GM18867 (cell line): ENCODE results near the gene PSAP.

Experiments
- ATAC-seq: cut with Tn5 transposase; IDR thresholded peaks from one replicate; pipeline ENCODE4 v1.9.1; 2021; ENCODE audit warnings: mild to moderate bottlenecking, moderate library complexity; ENCODE audit not compliant: unreplicated experiment

Gene PSAP

DNA sequence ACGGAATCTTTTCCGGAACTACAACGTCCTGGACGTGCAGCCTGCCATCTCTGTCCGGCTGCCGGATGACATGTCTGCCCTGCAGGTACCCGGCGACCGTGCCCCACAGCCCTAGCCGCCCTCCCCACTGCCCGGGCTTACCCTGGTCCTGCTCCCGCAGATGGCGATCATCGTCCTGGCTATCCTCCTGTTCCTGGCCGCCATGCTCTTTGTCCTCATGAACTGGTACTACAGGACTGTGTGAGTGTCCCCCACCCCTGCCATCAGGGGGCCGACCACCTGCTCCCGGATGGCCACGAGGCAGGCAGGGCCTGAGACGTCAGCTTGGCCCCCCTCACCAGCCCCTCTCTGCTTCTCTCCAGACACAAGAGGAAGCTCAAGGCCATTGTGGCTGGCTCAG lies 39.7 kb downstream of the PSAP start:
- ATAC-seq, result no peak

DNA sequence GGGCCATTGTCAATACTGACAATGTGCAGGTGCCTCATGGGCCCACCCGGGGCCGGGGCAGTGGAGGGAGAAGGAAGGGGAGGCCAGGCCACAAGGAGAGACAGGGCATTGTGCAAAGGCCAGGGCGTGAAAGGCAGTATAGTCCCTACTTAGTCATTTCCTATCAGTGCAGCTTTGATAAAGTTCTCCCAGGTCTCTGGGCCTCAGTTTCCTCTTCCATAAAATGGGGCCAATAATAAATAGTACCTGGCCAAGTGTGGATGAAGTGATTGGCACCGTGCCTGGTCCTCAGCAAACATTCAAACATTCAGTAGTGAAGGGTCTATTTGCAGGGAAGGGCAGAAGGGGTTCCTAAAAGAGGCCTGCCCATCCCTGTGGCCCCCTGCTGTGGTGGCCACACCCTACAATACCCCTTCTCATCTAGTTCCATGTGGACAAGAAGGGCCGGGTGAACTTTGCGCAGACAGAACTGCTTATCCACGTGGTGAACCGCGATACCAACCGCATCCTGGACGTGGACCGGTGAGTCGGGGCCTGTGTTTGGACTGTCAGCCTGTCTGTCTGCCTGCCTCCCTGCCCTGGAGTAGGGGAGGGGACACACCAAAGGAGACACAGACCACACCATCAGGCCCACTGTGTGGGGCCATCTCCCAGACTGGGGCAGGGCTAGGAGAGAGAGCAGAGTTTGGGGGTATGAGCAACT lies 40.9 kb downstream of the PSAP start:
- no peak for ATAC-seq

DNA sequence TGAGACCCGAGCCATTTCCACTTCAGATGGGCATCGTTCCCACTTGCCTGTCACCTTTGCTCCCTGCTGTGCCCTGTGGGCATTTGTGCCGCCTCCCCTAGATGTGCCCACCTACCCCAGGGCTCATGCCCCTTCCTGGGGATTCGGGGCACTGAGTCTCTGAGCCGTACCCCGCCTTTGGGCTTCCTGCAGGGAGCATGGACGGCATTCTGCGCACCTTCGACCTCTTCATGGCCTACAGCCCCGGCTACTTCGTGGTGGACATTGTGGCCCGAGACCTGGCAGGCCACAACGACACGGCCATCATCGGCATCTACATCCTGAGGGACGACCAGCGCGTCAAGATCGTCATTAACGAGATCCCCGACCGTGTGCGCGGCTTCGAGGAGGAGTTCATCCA lies 41.4 kb downstream of the PSAP start:
- ATAC-seq, result no peak

DNA sequence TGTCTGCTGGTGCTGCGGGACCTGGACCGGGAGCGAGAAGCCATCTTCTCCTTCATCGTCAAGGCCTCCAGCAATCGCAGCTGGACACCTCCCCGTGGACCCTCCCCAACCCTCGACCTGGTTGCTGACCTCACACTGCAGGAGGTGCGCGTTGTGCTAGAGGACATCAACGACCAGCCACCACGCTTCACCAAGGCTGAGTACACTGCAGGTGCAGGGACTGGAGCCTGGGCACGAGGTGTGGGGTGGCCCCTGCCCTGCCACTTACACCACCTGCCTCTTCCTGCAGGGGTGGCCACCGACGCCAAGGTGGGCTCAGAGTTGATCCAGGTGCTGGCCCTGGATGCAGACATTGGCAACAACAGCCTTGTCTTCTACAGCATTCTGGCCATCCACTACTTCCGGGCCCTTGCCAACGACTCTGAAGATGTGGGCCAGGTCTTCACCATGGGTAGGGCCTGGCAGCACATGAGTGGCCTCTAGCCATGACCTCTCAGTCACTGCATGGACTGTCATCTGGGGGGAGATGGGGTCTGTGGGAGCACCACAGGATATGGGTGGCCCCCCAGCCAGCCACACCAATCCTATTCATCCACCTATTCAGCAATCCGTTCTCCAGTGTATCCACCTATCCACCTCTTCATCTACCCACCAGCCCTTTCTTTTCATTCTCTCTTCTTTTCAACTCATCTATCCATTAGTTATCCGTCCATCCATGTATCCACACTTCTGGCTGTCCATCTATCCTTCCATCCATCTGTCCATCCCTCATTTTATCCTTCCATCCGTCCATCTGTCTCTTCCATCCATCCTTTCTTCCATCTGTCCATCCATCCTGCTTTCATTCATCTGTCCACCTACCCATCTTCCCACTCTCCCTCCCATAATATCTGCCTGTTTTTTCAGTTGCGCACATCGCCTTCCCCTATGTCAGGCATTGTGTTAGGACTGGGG lies 43.2 kb downstream of the PSAP start:
- no peak for ATAC-seq

DNA sequence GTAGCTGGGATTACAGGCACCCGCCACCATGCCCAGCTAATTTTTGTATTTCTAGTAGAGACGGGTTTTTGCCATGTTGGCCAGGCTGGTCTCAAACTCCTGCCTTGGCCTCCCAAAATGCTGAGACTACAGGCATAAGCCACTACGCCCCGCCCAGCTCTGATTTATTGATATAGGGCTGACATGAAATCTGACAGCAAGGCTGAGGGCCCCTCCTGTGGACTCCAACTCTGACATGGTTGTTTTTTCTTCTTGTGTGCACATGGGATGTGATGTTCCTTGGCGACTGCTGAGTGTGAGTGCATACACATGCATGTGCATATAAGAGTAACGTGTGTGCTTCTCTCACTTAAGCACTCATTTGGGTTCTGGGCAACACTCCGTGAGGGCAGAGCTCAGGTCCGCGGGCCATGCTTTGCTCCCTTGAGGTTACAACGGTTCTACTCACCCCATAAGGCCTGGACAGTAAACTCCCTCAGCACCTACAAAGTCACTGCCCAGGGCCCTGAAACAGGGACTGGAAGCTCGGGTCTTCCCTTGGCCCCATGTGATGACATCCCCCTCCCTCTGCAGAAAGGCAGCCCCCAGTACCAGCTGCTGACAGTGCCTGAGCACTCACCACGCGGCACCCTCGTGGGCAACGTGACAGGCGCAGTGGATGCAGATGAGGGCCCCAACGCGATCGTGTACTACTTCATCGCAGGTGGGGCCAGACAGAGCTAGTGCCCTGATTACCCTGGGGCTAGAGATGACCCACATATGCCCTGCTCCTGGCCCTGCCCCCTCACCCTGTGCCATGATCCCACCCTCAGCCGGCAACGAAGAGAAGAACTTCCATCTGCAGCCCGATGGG lies 44.1 kb downstream of the PSAP start:
- no peak for ATAC-seq

DNA sequence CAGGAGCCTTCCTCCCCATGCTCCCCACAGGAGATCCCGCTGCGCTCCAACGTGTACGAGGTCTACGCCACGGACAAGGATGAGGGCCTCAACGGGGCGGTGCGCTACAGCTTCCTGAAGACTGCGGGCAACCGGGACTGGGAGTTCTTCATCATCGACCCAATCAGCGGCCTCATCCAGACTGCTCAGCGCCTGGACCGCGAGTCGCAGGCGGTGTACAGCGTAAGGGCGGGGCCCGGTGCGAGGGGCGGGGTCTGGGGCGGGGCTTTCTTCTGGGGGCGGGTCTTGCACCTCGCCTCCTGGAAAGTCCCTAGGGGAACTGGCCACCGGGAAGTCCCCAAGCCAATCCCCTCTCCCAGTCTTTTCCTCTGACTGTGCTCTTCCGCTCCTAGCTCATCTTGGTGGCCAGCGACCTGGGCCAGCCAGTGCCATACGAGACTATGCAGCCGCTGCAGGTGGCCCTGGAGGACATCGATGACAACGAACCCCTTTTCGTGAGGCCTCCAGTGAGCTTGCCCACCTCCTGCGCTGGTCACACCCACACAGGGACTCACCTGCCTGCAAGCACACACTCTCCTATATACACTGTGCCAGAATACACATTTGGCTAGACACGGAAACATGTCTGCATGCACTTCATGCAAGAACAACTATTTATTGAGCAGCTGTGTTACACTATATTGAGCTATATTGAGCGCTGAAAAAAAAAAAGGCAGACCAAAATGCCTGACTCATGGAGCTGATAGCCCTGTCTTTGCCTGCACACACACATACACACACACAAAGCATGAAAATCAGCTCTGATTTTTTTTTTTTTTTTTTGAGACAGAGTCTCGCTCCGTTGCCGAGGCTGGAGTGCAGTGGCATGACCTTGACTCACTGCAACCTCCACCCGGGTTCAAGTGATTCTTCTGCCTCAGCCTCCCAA lies 45.0 kb downstream of the PSAP start:
- ATAC-seq, result no peak

DNA sequence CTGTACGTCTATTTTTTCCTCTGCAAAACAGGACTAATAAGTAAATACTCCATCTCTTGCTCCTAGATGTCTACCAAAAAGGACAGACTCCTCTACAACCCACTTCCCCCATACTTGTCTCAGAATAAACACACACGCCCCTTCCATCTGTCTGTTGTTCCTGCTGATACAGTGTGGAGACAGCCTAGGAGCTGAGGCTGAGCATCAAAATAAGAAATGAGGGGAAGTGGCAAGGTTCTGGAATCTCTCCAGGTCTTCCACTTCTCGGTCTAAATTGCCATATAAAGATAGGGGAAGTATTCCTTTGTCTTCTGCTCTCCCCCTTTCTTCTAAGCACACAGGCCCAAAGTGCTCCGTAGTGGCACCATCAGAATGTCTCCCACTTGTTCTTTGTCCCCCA lies 47.0 kb downstream of the PSAP start:
- ATAC-seq, result no peak

DNA sequence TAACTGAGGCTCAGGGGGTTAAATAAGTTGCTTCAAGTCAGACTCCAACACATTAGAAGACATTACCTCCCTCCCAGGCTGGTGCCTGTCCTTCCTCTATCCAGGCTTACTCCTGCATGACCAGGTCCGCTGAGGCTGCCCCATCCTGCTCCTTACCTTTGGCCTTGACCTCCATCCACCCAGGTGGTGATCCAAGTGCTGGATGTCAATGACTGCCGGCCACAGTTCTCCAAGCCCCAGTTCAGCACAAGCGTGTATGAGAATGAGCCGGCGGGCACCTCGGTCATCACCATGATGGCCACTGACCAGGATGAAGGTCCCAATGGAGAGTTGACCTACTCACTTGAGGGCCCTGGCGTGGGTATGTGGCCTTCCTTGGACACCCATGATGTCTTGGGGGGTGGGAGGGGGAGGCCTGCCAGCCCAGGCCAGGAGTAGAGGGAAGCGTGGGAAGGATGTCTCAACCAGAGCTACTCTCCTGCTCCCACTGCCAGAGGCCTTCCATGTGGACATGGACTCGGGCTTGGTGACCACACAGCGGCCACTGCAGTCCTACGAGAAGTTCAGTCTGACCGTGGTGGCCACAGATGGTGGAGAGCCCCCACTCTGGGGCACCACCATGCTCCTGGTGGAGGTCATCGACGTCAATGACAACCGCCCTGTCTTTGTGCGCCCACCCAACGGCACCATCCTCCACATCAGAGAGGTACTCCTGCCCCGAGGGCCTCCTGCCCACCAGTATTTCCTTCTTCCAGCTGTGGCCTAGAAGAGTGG lies 48.1 kb downstream of the PSAP start:
- ATAC-seq, result no peak

DNA sequence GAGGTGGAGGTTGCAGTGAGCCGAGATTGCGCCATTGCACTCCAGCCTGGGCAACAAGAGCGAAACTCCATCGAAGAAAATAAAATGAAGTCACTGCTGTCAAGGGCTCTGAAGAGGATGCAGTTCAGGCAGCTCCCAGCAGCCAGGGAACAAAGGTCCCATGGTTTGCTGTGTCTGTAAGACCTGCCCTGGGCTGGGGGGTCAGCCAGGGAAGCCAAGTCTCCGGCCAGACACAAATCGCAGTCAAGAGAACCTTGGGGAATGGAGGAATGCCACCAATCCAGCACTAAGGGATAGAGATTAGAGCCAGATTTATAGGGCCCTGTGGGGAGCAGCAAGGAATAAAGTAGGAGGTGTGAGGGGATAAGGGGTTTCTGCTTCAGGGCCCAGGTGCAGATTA lies 48.8 kb downstream of the PSAP start:
- no peak for ATAC-seq

DNA sequence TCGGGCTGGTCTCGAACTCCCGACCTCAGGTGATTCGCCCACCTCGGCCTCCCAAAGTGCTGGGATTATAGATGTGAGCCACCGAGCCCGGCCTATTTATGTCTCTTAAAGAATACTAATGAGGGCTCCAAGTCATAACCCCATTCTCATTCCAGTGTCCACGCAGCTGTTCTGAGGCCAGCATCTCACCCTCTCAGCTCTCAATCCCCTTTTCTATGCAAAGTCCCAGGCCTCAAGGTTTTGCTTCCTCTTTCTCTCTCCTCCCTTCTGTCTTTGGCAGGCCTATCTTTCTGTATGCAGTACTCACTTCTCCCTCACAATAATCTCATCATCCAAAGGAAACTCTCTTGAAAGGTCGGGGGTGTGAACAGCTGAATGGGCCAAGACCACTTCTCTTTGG lies 49.7 kb downstream of the PSAP start:
- ATAC-seq, result peak; percentile 85

DNA sequence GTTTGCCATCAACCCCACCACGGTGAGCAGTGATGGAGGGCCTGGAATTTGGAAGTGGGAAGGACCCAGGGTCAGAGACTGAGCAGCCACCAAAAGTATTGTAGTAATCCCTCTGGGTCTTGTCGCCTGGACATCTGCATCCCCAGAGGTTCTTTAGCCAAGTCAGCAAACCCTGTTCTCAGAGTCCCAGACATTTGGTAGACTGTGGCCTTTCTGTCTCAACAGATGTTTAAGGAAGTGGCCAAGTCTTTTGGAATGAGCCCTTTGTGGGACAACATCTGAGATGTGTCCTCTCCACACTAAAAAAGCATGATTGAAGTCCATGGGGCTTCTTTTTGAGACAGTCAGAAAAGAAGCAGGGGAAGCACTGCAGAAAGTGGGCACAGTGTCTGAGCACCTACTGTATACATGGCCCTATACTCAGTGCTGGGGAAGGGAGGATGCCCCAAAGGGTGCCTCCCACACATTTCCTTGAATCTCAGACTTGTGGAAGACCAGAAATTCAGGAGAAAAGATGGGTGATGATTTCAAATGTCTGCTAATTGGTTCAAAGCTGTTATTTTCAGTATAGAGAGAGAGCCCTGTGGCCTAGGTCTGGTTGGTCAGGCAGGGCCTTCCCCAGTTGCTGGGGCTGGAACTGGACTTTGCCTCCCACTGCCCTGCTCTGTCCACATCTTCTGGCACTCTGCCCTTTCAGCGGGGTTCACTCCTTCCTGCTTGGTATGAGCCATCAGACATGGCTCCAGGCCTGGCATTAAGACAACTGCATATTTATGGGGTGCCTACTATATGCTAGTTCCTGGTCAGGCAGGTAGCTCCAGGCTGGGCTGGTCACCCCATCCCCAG lies 51.2 kb downstream of the PSAP start:
- ATAC-seq, result no peak

DNA sequence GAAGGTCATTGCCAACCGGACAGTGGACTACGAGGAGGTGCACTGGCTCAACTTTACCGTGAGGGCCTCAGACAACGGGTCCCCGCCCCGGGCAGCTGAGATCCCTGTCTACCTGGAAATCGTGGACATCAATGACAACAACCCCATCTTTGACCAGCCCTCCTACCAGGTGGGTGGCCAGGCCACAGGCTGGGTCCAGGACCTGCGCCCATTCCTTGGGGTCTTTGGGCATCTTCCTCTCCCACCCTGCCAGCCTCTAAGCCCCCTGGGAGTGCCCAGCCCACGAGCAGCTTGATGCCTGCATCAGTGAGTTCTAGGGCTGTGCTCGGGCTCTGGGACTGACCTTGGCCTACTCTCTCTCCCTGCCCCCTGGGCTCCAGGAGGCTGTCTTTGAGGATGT lies 51.9 kb downstream of the PSAP start:
- ATAC-seq, result no peak

DNA sequence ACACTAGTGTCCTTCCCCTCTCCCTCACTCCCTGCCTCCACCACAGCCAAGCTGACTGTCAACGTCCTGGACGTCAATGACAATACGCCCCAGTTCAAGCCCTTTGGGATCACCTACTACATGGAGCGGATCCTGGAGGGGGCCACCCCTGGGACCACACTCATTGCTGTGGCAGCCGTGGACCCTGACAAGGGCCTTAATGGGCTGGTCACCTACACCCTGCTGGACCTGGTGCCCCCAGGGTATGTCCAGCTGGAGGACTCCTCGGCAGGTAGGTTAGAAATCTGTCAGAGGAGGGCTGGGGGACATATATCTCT lies 52.8 kb downstream of the PSAP start:
- ATAC-seq, result no peak

DNA sequence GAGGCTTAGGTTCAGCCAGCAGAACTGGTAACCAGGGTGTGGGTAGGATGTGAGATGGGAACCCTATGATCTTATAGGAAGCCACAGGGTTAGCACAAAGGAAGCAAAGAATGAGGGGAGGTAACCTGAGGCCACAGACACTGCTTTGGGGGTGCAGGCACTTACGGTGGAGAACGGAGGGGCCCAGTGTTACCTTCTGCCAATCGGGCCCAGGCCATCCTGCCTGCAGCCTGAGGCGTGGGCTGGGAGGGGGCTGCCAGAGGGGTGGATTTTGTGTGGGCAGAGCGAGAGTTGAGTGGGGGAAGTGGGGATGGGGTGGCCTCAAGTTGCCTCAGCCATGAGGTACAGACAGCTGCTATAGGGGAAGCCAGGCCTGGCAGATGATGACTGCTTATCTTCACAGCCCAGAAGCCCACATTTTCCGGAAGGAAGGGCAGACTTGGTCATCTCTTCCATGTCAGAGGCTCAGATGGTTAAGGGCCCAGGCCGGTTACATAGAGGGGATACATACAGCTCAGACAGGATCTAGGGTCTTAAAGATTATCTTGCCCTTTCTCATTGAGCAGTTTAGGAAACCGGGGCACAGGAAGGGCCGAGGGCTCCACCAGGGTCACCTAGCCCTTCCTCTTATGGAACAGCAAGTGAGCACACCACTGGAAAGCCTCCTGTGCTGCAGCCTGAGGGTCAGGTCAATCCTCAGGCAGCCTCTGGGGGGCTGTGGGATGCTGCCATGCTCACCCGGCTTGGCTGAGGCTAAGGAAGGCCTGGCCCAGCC lies 53.3 kb downstream of the PSAP start:
- no peak for ATAC-seq

DNA sequence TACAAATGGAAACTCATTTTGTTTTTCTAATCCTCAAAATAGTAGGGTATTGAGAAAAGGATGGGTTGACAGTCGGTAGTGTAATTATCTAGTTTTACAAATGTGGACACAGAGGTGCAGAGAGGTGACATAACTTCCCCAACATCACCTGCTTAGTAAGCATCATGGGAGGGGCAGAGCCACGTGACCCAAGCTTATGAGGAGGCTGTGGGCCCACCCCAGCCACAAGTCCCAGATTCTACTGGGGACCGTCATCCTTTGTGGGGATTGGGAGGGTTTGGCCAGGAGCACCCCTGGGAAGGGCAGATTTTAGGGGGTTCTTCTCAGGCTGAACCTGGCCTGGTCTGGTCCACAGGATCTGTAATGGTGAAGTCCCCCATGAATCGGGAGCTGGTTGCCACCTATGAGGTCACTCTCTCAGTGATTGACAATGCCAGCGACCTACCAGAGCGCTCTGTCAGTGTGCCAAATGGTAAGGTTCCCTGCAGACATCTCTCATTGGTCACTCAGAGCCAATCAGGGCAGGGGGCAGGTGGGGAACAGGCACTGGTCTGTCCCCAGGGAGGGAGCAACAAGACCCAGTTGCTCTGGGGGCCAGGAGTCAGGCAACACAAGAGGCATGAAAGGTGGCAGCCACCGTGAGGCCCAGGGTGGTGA lies 54.2 kb downstream of the PSAP start:
- no peak for ATAC-seq

DNA sequence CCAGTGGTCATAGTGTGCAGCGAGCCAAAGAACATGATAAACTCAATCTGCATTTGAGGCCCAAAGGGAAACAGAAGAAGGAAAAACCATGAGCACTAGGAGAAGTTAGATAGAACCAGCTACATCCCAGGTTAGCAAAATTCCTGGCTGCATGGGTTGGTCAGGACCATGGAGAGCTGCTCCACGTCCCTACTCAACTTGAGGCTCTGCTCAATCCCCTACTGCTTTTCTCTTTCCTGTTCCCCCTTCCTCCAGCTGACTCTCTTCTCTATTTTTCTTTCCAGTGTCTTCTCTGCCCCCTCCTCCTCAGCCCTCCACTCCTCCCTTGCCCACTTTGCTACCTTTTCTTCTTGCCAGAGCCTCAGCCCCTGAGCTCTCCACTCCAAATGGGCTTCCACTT lies 55.8 kb downstream of the PSAP start:
- no peak for ATAC-seq

DNA sequence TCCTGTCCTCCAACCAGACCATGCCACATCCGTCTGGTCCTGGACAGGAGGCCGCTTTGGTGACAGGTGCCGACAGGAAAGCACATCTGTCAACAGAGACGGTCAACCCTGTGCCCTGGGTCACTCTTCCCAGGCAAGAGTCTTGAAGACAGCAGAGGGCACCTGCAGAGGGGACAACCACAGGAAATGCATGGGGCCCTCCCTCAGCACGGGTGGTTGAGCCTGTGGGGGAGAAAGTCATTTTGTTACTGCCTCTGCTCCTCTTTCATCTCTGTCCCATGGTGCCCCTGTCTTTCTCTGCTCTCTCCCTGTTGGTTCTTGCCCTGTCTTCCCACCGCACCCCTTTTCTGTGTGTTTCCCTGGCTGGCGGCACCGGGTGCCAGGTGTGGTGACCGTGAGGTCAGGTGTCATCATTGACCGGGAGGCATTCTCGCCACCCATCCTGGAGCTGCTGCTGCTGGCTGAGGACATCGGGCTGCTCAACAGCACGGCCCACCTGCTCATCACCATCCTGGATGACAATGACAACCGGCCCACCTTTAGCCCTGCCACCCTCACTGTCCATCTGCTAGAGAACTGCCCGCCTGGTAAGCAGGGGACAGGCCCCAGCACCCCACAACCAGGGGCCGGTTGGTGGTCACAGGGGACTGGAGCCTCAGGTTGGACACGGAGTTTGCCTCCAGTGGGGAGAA lies 60.2 kb downstream of the PSAP start:
- no peak for ATAC-seq
